RKO (cell line): ENCODE measurements around the gene FAM187B.

Experiments
- DNase-seq: peaks from one replicate; pipeline ENCODE4 v3.0.0-alpha.2; 2016; ENCODE audit warnings: low spot score

FAM187B gene

DNA sequence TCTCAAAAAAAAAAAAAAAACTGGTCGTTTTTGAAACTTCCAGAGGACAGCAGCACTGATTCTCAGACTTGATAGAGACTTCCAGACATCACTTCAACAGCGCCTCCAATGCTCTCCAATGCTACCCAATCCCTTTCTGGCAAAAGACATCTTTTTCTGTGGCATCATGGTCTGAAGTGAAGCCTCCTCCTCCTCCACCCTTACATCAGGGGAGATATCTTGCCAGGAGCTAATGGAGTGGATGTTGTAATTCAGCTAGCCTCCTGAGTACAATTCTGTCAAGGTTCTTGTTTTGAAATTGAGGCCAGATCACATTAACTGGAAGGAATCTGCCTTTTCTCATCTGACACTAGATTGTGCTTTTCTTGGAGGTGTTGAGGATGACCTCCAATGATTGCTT lies 49.8 kb downstream of the FAM187B start:
- no peak for DNase-seq

DNA sequence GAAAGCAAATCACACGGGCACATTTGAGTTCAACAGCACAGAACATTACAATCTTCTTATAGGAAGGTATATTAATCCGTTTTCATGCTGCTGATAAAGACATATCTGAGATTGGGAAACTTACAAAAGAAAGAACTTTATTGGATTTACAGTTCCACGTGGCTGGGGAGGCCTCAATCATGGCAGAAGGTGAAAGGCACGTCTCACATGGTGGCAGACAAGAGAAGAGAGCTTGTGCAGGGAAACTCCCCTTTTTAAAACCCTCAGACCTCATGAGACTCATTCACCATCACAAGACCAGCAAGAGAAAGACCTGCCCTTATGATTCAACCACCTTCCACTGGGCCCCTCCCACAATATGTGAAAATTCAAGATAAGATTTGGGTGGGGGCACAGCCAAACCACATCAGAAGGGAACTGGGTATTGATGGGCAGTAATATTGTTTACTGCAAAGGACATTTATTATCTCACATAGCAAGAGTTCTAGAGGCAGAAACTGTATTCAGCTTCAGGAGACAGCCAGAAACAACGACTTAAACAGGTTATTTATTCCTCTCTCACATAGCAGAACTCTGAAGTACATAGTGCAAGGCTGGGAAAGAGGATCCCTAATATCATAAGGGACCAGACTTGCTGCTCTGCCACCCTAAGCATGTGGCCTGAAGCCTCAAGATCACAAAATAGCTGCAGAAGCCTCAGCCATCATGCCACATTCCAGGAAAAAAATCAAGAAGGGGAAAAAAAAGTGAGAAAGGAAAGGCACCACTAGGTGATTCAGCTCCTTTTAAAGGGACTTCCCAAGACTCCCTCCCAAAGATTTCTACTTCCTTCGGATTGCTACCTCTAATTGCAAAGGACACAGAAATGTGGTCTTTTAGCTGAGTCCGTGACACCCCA lies 50.9 kb downstream of the FAM187B start:
- no peak for DNase-seq

GRCh38 chr19:35176181-35176570 lies 52.4 kb downstream of the FAM187B start:
- DNase-seq: no peak
